ENCODE data around the gene GRAMD1A. TPM values are rescaled to one million over a fixed set of nuclear protein-coding genes. Genes with fewer than 3 reads are reported as not detected.

Gene GRAMD1A
- total and polyA plus RNA-seq, 2 of the 8 experiments (the other 6 are each of a cell fraction or from before 2014, with no cell fraction given), result 113 to 154 TPM

GRCh38 chr19:35040826-35041547, 40.9 kb downstream of the GRAMD1A start (continued):
- TF ChIP-seq TAF7 (optimal IDR thresholded peaks at IDR 0.05; ENCODE audit: borderline replicate concordance, low read depth, low read length) (peak; percentile 27), MAX (IDR thresholded peaks at IDR 0.05) (no peak; the same call in 1 of the 2 replicates), NRF1 (IDR thresholded peaks at IDR 0.05; ENCODE audit: low read depth, low read length) (no peak), TAF1 (IDR thresholded peaks at IDR 0.05; ENCODE audit: low read depth, low read length) (0 out of 2 replicates have a peak, but pooled peaks have one; percentile 47), KDM1A (IDR thresholded peaks at IDR 0.05; ENCODE audit: borderline replicate concordance, low read length) (no peak), GABPA (IDR thresholded peaks at IDR 0.05; ENCODE audit: borderline replicate concordance, insufficient read depth, low read length) (no peak), POLR2A (IDR thresholded peaks at IDR 0.05; ENCODE audit: control extremely low read depth in 1 of 2, low read depth in 2 of 2, low read length in 2 of 2) (peak in 1 of 2 experiments; percentile 78; a peak in 2 of 3 replicates), RBBP5 (IDR thresholded peaks at IDR 0.05; ENCODE audit: borderline replicate concordance, low read depth, low read length) (peak; percentile 93; the same call in 1 of the 2 replicates), PHF8 (conservative IDR thresholded peaks at IDR 0.05; ENCODE audit: low read depth, low read length) (no peak)

All from H1 (cell line).